GM10248 (cell line): ENCODE measurements around the gene GATA2.

Experiments
- CTCF ChIA-PET: fragments of 300-600 bp; sonication (Branson Sonifier 250); formaldehyde crosslinking; extraction: SDS; loops from one replicate; lab custom pipeline; 2021; ENCODE audit warnings: antibody characterized with exemption; lab: Yijun Ruan, JAX
- POLR2A ChIA-PET: fragments of 350-650 bp; sonication (Branson Sonifier 250); formaldehyde crosslinking; extraction: SDS; loops from one replicate; lab custom pipeline; 2020; ENCODE audit warnings: antibody characterized with exemption; lab: Yijun Ruan, JAX
- DNase-seq: peaks from one replicate; pipeline ENCODE4 v3.0.0; 2012; ENCODE audit errors: extremely low spot score
- CTCF ChIP-seq: IDR thresholded peaks from 2 replicates; pipeline ENCODE4 v1.5.1; 2012; ENCODE audit warnings: mild to moderate bottlenecking, low read depth; ENCODE audit errors: extremely low read depth, missing control alignments, control extremely low read depth

GATA2 gene

GRCh38 chr3:128470134-128470899 is 22.7 kb downstream of the GATA2 start:
- TF ChIP-seq CTCF: no peak
- ChIA-PET CTCF (no interaction called here), POLR2A (no interaction called here)
- no peak for DNase-seq

DNA sequence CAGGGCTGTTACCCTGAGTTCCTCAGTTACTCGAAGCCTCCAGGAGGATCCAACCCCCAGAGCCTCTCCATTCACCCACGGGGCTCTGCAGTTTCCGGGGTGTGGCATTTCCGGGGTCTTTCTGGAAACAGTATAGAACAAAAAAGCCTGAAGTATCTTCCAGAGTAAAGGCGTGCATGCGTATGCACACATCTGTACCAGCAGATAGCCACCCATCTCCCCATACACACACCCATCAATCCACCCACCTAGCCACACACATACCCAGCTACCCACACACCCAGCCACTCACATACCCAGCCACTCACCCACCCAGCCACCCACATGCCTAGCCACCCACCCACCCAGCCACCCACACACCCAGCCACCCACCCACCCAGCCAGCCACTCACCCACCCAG is 23.4 kb downstream of the GATA2 start:
- DNase-seq: no peak
- CTCF ChIA-PET: no interaction called here
- POLR2A ChIA-PET: no interaction called here
- no peak for TF ChIP-seq CTCF

DNA sequence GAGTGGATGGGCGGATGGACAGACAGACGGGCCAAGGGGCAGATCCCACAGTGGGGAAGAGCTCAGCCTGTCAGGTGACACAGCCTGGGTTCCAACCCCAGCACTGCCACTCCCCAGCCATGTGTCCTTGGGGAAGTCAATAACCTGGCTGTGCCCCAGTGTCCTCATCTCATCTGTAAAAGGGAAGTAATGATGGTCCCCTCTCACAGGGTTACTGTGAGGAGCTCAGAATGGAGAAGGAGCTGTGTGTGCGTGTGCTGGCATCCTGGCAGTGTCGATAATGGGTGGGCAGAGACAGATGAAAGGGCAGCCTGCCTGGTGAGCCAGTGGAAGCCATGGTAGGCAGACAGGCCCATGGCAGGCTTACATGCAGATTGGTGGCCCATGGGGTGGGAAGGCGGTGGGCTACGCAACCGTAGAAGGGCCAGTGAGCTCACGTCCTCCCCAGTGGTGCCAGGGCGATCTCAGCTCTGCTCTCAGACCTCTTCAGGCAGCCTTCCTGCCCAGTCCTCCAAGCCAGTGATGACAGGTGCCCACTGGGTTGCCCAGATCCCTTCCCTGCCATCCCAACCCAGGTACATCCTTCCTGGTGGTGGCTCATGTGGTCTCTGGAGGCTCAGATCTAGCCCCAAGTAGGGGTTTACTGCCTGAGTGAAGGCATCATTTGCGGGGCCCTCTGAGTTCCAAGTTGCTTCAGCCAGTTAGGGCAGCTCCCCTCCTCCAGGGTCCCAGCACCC is 24.0 kb downstream of the GATA2 start:
- DNase-seq: no peak
- ChIA-PET CTCF (interaction anchor here (0.7 kb wide), 1 partner anchor 11 kb away, joined by 3 read pairs; no protein-coding TSS in a partner anchor), POLR2A (no interaction called here)
- no peak for TF ChIP-seq CTCF

- POLR2A ChIA-PET: no interaction called here
- CTCF ChIA-PET: interaction anchor here (0.7 kb wide), 1 partner anchor 11 kb away, joined by 3 read pairs; no protein-coding TSS in a partner anchor
- no peak for TF ChIP-seq CTCF
- DNase-seq: no peak
Measured at GRCh38 chr3:128468285-128468790, 24.7 kb downstream of the GATA2 start.

DNA sequence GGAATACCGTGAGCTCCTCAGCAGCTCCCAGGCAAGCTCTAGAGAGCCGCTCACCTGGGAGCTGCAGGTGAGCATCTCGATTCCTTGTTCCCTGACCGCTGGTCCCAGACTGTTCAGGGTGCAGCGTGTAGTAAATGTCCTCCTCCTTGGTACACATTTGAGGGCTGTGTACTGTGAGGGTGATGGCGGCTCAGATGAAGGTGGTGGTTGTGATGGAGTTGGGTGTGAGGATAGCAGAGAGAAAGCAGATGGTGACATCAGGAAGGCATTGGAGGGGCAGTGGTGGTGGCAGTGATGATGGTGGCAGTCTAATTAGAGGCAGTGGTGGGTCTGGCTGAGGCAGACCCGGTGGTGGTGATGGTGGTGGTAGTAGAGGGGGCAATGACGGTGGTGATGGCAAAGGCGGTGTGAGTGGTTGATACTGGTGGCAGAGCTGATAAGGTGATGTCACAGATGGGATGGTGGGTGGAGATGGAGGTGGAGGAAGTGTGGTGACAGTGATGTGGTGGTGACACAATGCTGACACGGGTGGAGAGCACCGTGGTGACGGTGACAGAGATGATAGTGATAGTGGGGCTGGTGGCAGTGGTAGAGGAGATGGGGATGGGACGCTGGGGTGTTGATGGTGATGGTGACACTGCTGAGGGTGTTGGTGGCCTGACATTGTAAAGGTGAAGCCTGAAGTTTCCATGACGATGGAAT is 26.0 kb downstream of the GATA2 start, which contains the start of gene DNAJB8:
Gene DNAJB8, minus strand, starts transcription at position 51 of the 702 bp plus-strand sequence. CDS start 3,645 bp downstream, outside the sequence.
- ChIA-PET POLR2A (no interaction called here), CTCF (no interaction called here)
- TF ChIP-seq CTCF: no peak
- no peak for DNase-seq

- POLR2A ChIA-PET: no interaction called here
- no peak for DNase-seq
- TF ChIP-seq CTCF: no peak
- CTCF ChIA-PET: no interaction called here
Measured at GRCh38 chr3:128464702-128465101, 28.3 kb downstream of the GATA2 start.
